Measurements from ENCODE around the gene PBX3. TPM values are rescaled to one million over a fixed set of nuclear protein-coding genes. Genes with fewer than 3 reads are reported as not detected.

Gene PBX3
- total and polyA plus RNA-seq, 10 donors: 7.2 to 58.4 (median 34.1) TPM

DNA sequence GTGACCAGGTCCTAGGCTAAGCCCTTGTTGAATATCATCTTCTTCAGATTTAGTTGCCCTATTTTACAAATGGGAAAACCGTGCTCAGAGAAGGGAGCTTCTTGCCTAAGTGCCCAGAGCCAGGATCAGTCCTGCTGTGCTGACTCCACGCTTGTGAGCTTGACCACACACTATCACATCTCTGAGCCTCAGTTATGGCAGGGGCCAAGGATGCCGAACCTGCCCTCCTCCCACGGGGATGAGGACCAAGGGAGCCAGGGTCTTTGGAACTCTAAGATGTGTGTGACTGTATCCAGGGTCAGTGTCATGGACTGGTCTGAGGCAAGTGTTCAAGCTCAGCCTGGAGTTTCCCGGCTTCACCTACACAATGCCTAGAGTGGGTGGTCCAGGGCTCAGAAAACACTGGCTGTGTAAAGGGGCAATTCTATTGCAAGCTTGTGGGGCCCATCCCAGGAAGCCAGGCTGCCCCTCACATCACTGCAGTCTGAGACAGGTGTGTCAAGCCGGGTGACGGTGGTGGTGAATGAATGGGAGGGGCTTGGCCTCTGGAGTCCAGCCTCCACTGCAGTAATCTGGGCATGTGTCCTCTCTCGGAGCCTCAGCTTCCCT is 235.7 kb downstream of the PBX3 start:
- H3K27ac ChIP-seq: no peak overlapping the region

GRCh38 chr9:125983681-125984080 is 236.5 kb downstream of the PBX3 start:
- H3K4me1 ChIP-seq: no peaks in the 10 kb centered on the region
- no peaks in the 10 kb centered on the region for H3K36me3 ChIP-seq
- intact Hi-C loops (cut with DNase I; ENCODE audit: low total_unique reads): no loop called here
- no peak for DNase-seq
- WGBS, 5 donors: 80 to 93% (median 86%) methylated on average over 4 to 5 of the region's 5 CpGs
- peaks cover 0 to 16% (median 0%) of the 10 kb centered on the region in 7 donors for H3K27me3 ChIP-seq (replicated peaks in 1 of 7)
- H3K4me3 ChIP-seq: no peak overlapping the region
- TF ChIP-seq POLR2A (IDR thresholded peaks at IDR 0.05) (no peak), POLR2AphosphoS5 (IDR thresholded peaks at IDR 0.05) (no peak)
- no peak overlapping the region for H3K27ac ChIP-seq
- peaks cover 0 to 23% (median 20%) of the 10 kb centered on the region in 8 donors for H3K9me3 ChIP-seq

More for the DNA sequence above, 235.7 kb downstream of the PBX3 start:
- TF ChIP-seq POLR2A (IDR thresholded peaks at IDR 0.05) (no peak), POLR2AphosphoS5 (IDR thresholded peaks at IDR 0.05) (no peak), CTCF (IDR thresholded peaks at IDR 0.05 in 8 of 11, conservative IDR thresholded peaks at IDR 0.05 in 3 of 11) (no peak)
- peaks cover 0 to 16% (median 0%) of the 10 kb centered on the region in 7 donors for H3K27me3 ChIP-seq (replicated peaks in 1 of 7)
- DNase-seq: no peak
- intact Hi-C loops (cut with DNase I; ENCODE audit: low total_unique reads): no loop called here
- H3K9me3 ChIP-seq: peaks cover 0 to 26% (median 21%) of the 10 kb centered on the region in 8 donors
- no peak overlapping the region for H3K4me3 ChIP-seq
- WGBS, 5 donors: 80 to 89% (median 83%) methylated on average over 6 to 8 of the region's 8 CpGs
- H3K4me1 ChIP-seq: no peaks in the 10 kb centered on the region
- no peaks in the 10 kb centered on the region for H3K36me3 ChIP-seq

GRCh38 chr9:125984461-125984860 is 237.3 kb downstream of the PBX3 start:
- Histone ChIP-seq H3K36me3 (no peaks in the 10 kb centered on the region), H3K27ac (no peak overlapping the region), H3K27me3 (replicated peaks in 1 of 7) (peaks cover 0 to 16% (median 0%) of the 10 kb centered on the region in 7 donors), H3K4me1 (no peaks in the 10 kb centered on the region), H3K4me3 (no peak overlapping the region), H3K9me3 (peaks cover 0 to 16% (median 12%) of the 10 kb centered on the region in 8 donors)
- TF ChIP-seq CTCF (IDR thresholded peaks at IDR 0.05 in 8 of 11, conservative IDR thresholded peaks at IDR 0.05 in 3 of 11): no peak
- TF ChIP-seq POLR2A (IDR thresholded peaks at IDR 0.05): no peak
- TF ChIP-seq POLR2AphosphoS5 (IDR thresholded peaks at IDR 0.05): no peak
- intact Hi-C loops (cut with DNase I; ENCODE audit: low total_unique reads): no loop called here
- 75 to 87% (median 79%) methylated on average over 2 of the region's 2 CpGs for WGBS, 5 donors
- DNase-seq: no peak

DNA sequence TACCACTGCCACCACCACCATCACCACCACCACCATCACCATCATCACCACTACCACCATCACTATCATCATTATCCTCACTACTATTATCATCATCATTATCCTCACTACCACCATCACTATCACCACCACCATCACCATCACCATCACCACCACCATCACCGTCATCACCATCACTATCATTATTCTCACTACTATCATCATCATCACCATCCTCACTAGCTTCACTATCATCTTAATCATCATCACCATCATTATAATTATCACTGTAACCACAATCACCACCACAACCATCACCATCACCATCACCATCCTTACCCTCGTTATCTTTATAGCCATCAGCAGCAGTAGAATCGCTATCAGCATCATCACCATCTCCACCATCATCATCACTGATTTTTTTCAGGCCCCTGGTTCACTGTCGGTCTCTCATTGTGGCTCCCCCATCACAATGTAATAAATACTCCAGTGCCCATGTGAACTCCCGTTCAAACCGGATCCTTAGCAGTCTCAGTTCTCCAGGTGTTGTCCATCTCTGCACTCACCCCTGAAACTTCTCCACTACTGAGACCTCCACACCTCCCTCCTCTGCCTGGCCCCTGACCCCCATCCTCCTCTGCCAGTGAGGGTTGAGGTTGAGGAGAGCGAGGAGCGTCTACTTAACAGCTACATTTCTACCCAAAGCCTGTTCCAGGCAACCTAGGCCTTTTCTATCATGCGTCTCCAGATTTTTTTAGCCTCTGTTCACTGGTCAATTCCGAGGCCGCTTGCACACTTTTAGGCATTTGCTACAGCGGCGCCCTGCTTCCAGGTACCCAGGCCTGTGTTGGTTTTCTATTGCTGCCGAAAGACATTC is 238.2 kb downstream of the PBX3 start:
- DNase-seq: no peak
- WGBS, 5 donors: 88 to 89% (median 88%) methylated on average over 14 of the region's 14 CpGs
- TF ChIP-seq CTCF (IDR thresholded peaks at IDR 0.05 in 8 of 11, conservative IDR thresholded peaks at IDR 0.05 in 3 of 11): no peak
- no peak for TF ChIP-seq POLR2A (IDR thresholded peaks at IDR 0.05)
- TF ChIP-seq POLR2AphosphoS5 (IDR thresholded peaks at IDR 0.05): no peak
- intact Hi-C loops (cut with DNase I; ENCODE audit: low total_unique reads): no loop called here
- H3K27me3 ChIP-seq (replicated peaks in 1 of 7): peaks cover 0 to 16% (median 0%) of the 10 kb centered on the region in 7 donors
- H3K9me3 ChIP-seq: peaks cover 0 to 7% (median 3%) of the 10 kb centered on the region in 8 donors
- no peak overlapping the region for H3K27ac ChIP-seq
- no peaks in the 10 kb centered on the region for H3K4me1 ChIP-seq
- no peaks in the 10 kb centered on the region for H3K36me3 ChIP-seq
- no peak overlapping the region for H3K4me3 ChIP-seq
